ENCODE measurements around the gene LRMDA. TPM values are rescaled to one million over a fixed set of nuclear protein-coding genes. Genes with fewer than 3 reads are reported as not detected.
"Not testable (repeated sequence)": the region's sequence is repeated elsewhere in the genome, so short reads cannot be mapped to it uniquely, and the experiment has no call there.

The LRMDA gene
- total RNA-seq, 4 donors from 2014 or later, result 0.88 to 14.1 (median 5.1) TPM; not detected in 1

GRCh38 chr10:76514869-76515268 lies 1083.4 kb downstream of the LRMDA start:
- Histone ChIP-seq H3K36me3 (no peaks in the 10 kb centered on the region), H3K9me3 (no peaks in the 10 kb centered on the region), H3K27ac (no peak overlapping the region), H3K4me1 (no peaks in the 10 kb centered on the region), H3K4me3 (no peak overlapping the region), H3K27me3 (no peaks in the 10 kb centered on the region)
- no peak for DNase-seq
- WGBS, 2 donors, result 42 to 50% methylated on average over 1 of the region's 1 CpG
- intact Hi-C loops (cut with DNase I), result no loop called here
- TF ChIP-seq CTCF (IDR thresholded peaks at IDR 0.05) (no peak), POLR2A (IDR thresholded peaks at IDR 0.05) (no peak)

GRCh38 chr10:76522547-76522946 lies 1091.1 kb downstream of the LRMDA start:
- intact Hi-C loops (cut with DNase I), result no loop called here
- Histone ChIP-seq H3K4me3 (no peak overlapping the region), H3K27me3 (no peaks in the 10 kb centered on the region), H3K9me3 (no peaks in the 10 kb centered on the region), H3K36me3 (no peaks in the 10 kb centered on the region), H3K27ac (peak overlapping the region in 2 of 4 donors; percentile 35 to 67), H3K4me1 (peaks cover 0 to 5% (median 0%) of the 10 kb centered on the region in 3 donors)
- DNase-seq, result no peak
- no peak for TF ChIP-seq CTCF (IDR thresholded peaks at IDR 0.05)
- TF ChIP-seq POLR2A (IDR thresholded peaks at IDR 0.05), result no peak
- WGBS, 2 donors, result 77 to 85% methylated on average over 7 of the region's 7 CpGs

DNA sequence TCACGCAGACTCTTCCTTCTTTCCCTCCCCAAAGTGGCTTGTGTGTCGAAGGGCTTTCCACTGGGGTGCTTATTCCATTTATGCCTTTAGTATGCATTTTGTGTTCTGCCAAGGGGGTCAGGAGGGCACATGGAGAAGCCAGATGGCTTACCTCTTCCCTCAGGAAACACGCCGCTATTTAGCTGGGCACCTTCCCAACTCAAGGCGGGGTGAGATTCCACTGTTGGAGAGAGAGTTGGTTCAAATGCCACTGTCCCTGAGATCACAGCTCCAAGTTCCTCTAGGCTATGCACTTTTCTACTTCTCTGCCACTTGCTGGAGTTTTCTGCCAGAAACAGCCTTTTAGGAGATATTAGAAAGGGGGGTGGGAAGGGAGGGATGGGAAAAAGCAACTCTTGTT lies 1091.8 kb downstream of the LRMDA start:
- WGBS, 2 donors, result 62 to 70% methylated on average over 2 to 5 of the region's 5 CpGs
- H3K27ac ChIP-seq, result peak overlapping the region in 3 of 4 donors; percentile 12 to 67 (median 35)
- no peaks in the 10 kb centered on the region for H3K36me3 ChIP-seq
- no peaks in the 10 kb centered on the region for H3K9me3 ChIP-seq
- H3K4me1 ChIP-seq, result peaks cover 0 to 5% (median 0%) of the 10 kb centered on the region in 3 donors
- no peak overlapping the region for H3K4me3 ChIP-seq
- TF ChIP-seq CTCF (IDR thresholded peaks at IDR 0.05) (no peak), POLR2A (IDR thresholded peaks at IDR 0.05) (no peak)
- no peaks in the 10 kb centered on the region for H3K27me3 ChIP-seq
- intact Hi-C loops (cut with DNase I), result no loop called here
- no peak for DNase-seq

- intact Hi-C loops (cut with DNase I), result no loop called here
- TF ChIP-seq POLR2A (IDR thresholded peaks at IDR 0.05) (no peak), CTCF (IDR thresholded peaks at IDR 0.05) (no peak)
- Histone ChIP-seq H3K27me3 (no peaks in the 10 kb centered on the region), H3K9me3 (no peaks in the 10 kb centered on the region), H3K36me3 (no peaks in the 10 kb centered on the region), H3K27ac (peak overlapping the region in 3 of 4 donors; percentile 12 to 67 (median 35)), H3K4me3 (no peak overlapping the region), H3K4me1 (peaks cover 0 to 5% (median 0%) of the 10 kb centered on the region in 3 donors)
- DNase-seq, result no peak
- WGBS, 2 donors, result 59 to 75% methylated on average over 12 of the region's 12 CpGs
Observed at GRCh38 chr10:76523791-76524351, 1092.4 kb downstream of the LRMDA start.

GRCh38 chr10:76526833-76527232 lies 1095.4 kb downstream of the LRMDA start:
- H3K27ac ChIP-seq; H3K36me3 ChIP-seq; DNase-seq; H3K4me3 ChIP-seq; H3K9me3 ChIP-seq; H3K4me1 ChIP-seq; intact Hi-C loops (cut with DNase I); H3K27me3 ChIP-seq: not testable (repeated sequence)
- 82 to 93% methylated on average over 4 of the region's 4 CpGs for WGBS, 2 donors

- no peak for DNase-seq
- no peaks in the 10 kb centered on the region for H3K27me3 ChIP-seq
- no peaks in the 10 kb centered on the region for H3K9me3 ChIP-seq
- peaks cover 0 to 6% (median 0%) of the 10 kb centered on the region in 3 donors for H3K4me1 ChIP-seq
- 62 to 73% methylated on average over 5 of the region's 5 CpGs for WGBS, 2 donors
- TF ChIP-seq CTCF (IDR thresholded peaks at IDR 0.05) (no peak), POLR2A (IDR thresholded peaks at IDR 0.05) (no peak)
- no peaks in the 10 kb centered on the region for H3K36me3 ChIP-seq
- H3K4me3 ChIP-seq, result no peak overlapping the region
- no peak overlapping the region for H3K27ac ChIP-seq
- intact Hi-C loops (cut with DNase I), result no loop called here
Observed at GRCh38 chr10:76540331-76540730, 1108.9 kb downstream of the LRMDA start.
